HG03469 (cell line): ENCODE measurements around the gene GCC2.
A peak's percentile ranks its signal among the peaks of the same experiment; 100 is the strongest.
"Not testable (repeated sequence)": the region's sequence is repeated elsewhere in the genome, so short reads cannot be mapped to it uniquely, and the experiment has no call there.

Experiments
- ATAC-seq: cut with Tn5 transposase; IDR thresholded peaks from one replicate; pipeline ENCODE4 v1.9.1; 2021; ENCODE audit warnings: mild to moderate bottlenecking, moderate library complexity, moderate number of reproducible peaks; ENCODE audit not compliant: unreplicated experiment

Gene GCC2

GRCh38 chr2:108444941-108445840 lies 3.8 kb upstream of the GCC2 start:
- ATAC-seq = no peak

GRCh38 chr2:108446703-108447102 lies 2.3 kb upstream of the GCC2 start:
- no peak for ATAC-seq

GRCh38 chr2:108447947-108448677 lies 894 bp upstream of the GCC2 start:
- ATAC-seq = no peak

- peak; percentile 7 for ATAC-seq
Observed at GRCh38 chr2:108449410-108450130, 564 bp downstream of the GCC2 start.

- no peak for ATAC-seq
Observed at GRCh38 chr2:108450863-108451262, 1.9 kb downstream of the GCC2 start.

GRCh38 chr2:108451976-108452375 lies 3.0 kb downstream of the GCC2 start:
- ATAC-seq = no peak

GRCh38 chr2:108453530-108453929 lies 4.5 kb downstream of the GCC2 start:
- ATAC-seq = not testable (repeated sequence)

- ATAC-seq = no peak
Observed at GRCh38 chr2:108454440-108454839, 5.4 kb downstream of the GCC2 start.

- no peak for ATAC-seq
Observed at GRCh38 chr2:108455571-108455970, 6.6 kb downstream of the GCC2 start.

GRCh38 chr2:108458082-108458481 lies 9.1 kb downstream of the GCC2 start:
- ATAC-seq = no peak

GRCh38 chr2:108459441-108459840 lies 10.4 kb downstream of the GCC2 start:
- no peak for ATAC-seq

- peak; percentile 82 for ATAC-seq
Observed at GRCh38 chr2:108460345-108461037, 11.5 kb downstream of the GCC2 start.

GRCh38 chr2:108477099-108477498 lies 28.1 kb downstream of the GCC2 start:
- ATAC-seq = no peak

- no peak for ATAC-seq
Observed at GRCh38 chr2:108485253-108485652, 36.2 kb downstream of the GCC2 start.

- ATAC-seq = no peak
Observed at GRCh38 chr2:108490506-108491122, 41.6 kb downstream of the GCC2 start.

GRCh38 chr2:108491848-108492247 lies 42.8 kb downstream of the GCC2 start:
- no peak for ATAC-seq

- ATAC-seq = no peak
Observed at GRCh38 chr2:108492364-108492763, 43.4 kb downstream of the GCC2 start.

- not testable (repeated sequence) for ATAC-seq
Observed at GRCh38 chr2:108496167-108496566, 47.2 kb downstream of the GCC2 start.

- ATAC-seq = not testable (repeated sequence)
Observed at GRCh38 chr2:108507620-108508019, 58.6 kb downstream of the GCC2 start.

- ATAC-seq = not testable (repeated sequence)
Observed at GRCh38 chr2:108512431-108512830, 63.4 kb downstream of the GCC2 start.
